Adipocyte (in vitro differentiated cells): ENCODE measurements around the gene GPR84.

ENCODE experiments used
- DNase-seq: peaks from one replicate; pipeline ENCODE4 v3.0.0-alpha.2; 2015; ENCODE audit warnings: low read depth
- H3K27me3 ChIP-seq: replicated peaks from 2 replicates; pipeline ENCODE4 v1.7.0; 2013; ENCODE audit warnings: mild to moderate bottlenecking, low read length, moderate library complexity; ENCODE audit not compliant: control insufficient read depth, insufficient read depth
- H3K36me3 ChIP-seq: 2 replicates; pipeline ENCODE4 v1.7.0; 2013; ENCODE audit warnings: low read length, mild to moderate bottlenecking, moderate library complexity; ENCODE audit not compliant: control insufficient read depth, insufficient read depth, severe bottlenecking
- H3K4me1 ChIP-seq: 2 replicates; pipeline ENCODE4 v1.7.0; 2013; ENCODE audit warnings: mild to moderate bottlenecking, low read length, moderate library complexity; ENCODE audit not compliant: control insufficient read depth, insufficient read depth
- H3K4me3 ChIP-seq: 2 replicates; pipeline ENCODE4 v1.7.0; 2013; ENCODE audit warnings: mild to moderate bottlenecking, low read length, moderate library complexity
- H3K9ac ChIP-seq: 2 replicates; pipeline ENCODE4 v1.7.0; 2013; ENCODE audit warnings: mild to moderate bottlenecking, low read length, moderate library complexity
- H3K9me3 ChIP-seq: 2 replicates; pipeline ENCODE4 v1.7.0; 2013; ENCODE audit warnings: mild to moderate bottlenecking, low read length, moderate library complexity; ENCODE audit not compliant: control insufficient read depth

Gene GPR84

GRCh38 chr12:54364413-54364812, at the start of gene GPR84:
GPR84 (minus strand) TSS chr12:54364486; CDS start chr12:54363851, 635 bp downstream.
- Histone ChIP-seq H3K27me3 (no peaks in the 10 kb centered on the region), H3K4me3 (no peak within 1 kb of the TSS), H3K9me3 (no peaks in the 10 kb centered on the region), H3K9ac (no peak within 1 kb of the TSS), H3K36me3 (no peaks in the 10 kb centered on the region), H3K4me1 (peaks cover 25% of the 10 kb centered on the region)
- no peak for DNase-seq

DNA sequence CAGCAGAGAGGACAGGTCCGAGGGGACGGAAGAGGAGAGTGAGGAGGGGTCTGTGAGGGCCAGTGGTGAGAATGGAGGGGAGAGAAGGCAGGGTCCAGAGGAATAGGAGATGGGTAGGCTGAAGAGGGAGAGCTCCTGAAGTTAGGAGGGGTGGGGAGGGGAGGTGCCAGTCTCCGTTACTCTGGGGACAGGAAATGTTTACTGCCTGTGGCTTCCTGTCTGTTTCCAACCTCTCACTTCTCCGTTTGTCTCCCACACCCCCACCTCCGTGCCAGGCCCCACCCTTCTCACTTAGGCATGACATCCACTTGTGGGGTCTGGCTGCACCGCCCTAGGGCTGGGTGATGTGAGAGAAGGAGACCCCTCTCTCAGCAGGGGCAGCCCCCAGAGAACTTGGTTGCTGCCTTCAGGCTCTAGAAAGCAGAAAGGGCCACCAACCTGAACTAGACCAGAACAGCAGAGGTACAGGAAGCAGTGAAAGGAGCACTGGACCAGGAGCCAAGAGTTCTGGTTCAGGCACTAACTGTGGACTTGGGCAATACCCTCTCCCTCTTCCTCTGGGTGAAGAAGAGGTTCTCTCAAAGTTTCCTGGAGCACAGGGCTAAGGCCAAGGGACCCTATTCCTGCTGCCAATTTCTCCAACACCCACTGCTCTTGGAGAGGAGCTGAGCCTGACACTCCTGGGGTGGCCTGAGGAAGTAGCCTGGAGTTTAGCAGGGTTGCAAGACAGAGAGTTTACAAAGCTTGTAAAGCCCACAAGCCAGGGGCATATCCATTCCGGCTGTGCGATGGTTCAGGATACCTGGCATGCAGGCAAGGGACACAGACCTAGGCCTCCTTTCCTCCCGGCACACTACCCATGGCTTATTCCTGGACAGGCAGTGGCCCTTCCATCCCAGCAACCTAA, 49.3 kb upstream of the GPR84 start:
- peaks cover 18% of the 10 kb centered on the region for H3K36me3 ChIP-seq
- peak overlapping the region; percentile 72 for H3K9ac ChIP-seq
- no peaks in the 10 kb centered on the region for H3K9me3 ChIP-seq
- H3K27me3 ChIP-seq = no peaks in the 10 kb centered on the region
- H3K4me3 ChIP-seq = peak overlapping the region; percentile 54
- no peak for DNase-seq
- H3K4me1 ChIP-seq = peaks cover 61% of the 10 kb centered on the region

GRCh38 chr12:54412786-54413185, 48.5 kb upstream of the GPR84 start:
- Histone ChIP-seq H3K27me3 (no peaks in the 10 kb centered on the region), H3K4me1 (peaks cover 66% of the 10 kb centered on the region), H3K9me3 (no peaks in the 10 kb centered on the region), H3K9ac (peak overlapping the region; percentile 72), H3K4me3 (peak overlapping the region; percentile 54), H3K36me3 (peaks cover 25% of the 10 kb centered on the region)
- no peak for DNase-seq

GRCh38 chr12:54412348-54412747, 48.1 kb upstream of the GPR84 start:
- H3K9me3 ChIP-seq = no peaks in the 10 kb centered on the region
- no peaks in the 10 kb centered on the region for H3K27me3 ChIP-seq
- peaks cover 67% of the 10 kb centered on the region for H3K4me1 ChIP-seq
- H3K36me3 ChIP-seq = peaks cover 29% of the 10 kb centered on the region
- peak overlapping the region; percentile 72 for H3K9ac ChIP-seq
- DNase-seq = no peak
- H3K4me3 ChIP-seq = peak overlapping the region; percentile 54

DNA sequence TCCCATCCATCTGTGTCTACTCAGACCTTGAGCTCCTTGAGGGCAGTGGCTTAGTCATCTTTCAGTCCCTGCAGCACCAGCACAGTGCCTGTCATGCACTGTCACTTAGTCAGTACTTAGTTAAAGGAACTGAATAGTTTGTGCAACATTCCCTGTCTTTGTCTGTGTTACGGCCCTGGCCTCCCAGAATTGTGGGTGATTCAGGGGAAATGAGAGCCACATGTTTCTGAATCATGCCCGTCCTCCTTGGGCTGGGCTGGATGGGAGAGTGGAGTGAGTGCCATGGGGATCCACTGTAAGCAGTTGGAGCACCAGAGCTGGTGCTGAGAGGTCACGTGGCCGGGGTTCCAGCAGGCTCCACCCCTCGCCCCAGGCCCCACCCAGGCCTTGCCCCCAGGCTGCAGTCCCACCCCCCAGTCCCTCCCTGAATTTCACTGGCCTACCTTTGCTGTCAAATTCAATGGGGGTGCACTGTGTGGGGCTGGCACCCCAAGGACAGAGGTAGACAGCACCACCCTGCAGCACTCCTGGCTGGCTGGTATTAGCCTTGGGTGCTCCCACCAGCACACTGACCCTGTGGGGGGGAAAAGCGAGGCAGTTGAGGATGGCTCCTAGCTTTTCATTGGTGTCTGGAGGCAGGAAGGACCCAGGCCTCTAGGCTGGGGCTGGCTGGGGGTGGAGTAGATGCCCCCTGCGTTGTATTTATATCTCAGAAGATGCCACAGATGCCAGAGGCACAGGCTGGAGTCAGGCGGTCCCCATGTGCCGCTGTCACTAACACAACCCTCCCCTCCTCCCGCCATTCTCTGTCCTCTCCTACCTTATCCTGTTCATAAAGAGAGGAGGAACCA, 47.3 kb upstream of the GPR84 start:
- Histone ChIP-seq H3K4me3 (peak overlapping the region; percentile 15), H3K27me3 (no peaks in the 10 kb centered on the region), H3K36me3 (peaks cover 37% of the 10 kb centered on the region), H3K4me1 (peaks cover 68% of the 10 kb centered on the region), H3K9ac (peak overlapping the region; percentile 72), H3K9me3 (no peaks in the 10 kb centered on the region)
- peak; percentile 94 for DNase-seq

- Histone ChIP-seq H3K4me3 (no peak overlapping the region), H3K9me3 (no peaks in the 10 kb centered on the region), H3K9ac (no peak overlapping the region), H3K36me3 (peaks cover 60% of the 10 kb centered on the region), H3K4me1 (peaks cover 59% of the 10 kb centered on the region), H3K27me3 (no peaks in the 10 kb centered on the region)
- no peak for DNase-seq
These were observed 45.0 kb upstream of the GPR84 start for GRCh38 chr12:54409267-54409666.

DNA sequence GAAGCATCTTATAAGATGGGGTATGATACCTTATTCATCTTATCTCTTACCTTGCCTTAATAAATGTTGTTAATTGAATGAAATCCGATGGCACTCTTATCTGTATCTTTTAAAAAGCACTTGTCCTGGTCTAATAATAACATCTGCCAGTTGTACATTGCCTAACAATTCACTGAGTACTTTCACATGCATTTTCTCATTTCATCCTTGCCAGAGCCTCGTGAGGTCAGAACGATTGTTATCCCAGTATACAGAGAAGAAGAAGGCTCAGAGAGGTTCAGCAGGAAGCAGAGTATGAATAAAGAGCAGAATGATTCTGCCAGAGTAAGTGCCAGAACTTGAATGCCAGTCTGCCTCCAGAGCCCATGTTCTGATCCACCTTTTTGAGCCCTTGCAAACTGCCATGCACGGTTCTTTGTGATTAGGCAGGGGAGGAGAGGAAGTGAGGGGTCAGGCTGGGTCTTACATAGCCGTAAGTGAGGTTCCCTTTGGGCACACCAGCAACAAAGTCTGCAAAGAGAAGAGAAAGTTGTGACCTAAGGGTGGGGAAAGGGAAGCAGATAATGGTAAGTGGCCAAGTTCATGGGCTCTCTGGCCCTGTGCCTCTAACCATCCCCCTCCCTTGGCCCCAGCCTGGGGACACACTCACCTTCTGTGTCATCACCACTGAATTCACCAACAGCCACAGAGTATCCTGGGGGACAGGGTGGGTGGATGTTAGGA, 43.1 kb upstream of the GPR84 start:
- H3K9ac ChIP-seq = peak overlapping the region; percentile 44
- no peak overlapping the region for H3K4me3 ChIP-seq
- H3K36me3 ChIP-seq = peaks cover 79% of the 10 kb centered on the region
- no peaks in the 10 kb centered on the region for H3K27me3 ChIP-seq
- H3K4me1 ChIP-seq = peaks cover 39% of the 10 kb centered on the region
- no peaks in the 10 kb centered on the region for H3K9me3 ChIP-seq
- no peak for DNase-seq

GRCh38 chr12:54405573-54405972, 41.3 kb upstream of the GPR84 start:
- no peaks in the 10 kb centered on the region for H3K9me3 ChIP-seq

DNA sequence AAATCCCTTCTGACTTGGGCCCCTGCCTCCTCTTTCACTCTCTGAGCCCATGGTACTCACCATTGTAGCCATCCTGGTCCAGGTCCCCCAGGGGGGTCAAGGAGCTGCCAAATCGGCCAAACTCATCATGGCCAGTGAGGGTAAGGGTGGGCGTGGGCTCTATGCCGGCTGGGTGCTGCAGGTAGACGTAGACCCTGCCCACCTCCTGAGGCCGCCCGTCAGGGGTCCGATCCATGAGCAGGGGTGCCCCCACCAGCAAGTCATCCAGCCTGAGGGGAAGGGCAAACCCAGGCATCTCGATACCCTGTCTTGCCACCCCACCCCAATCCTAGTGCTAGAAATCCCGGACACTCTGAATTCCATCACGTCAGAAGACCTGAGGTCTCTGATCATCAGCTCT, 40.8 kb upstream of the GPR84 start:
- Histone ChIP-seq H3K27me3 (no peaks in the 10 kb centered on the region), H3K4me1 (peaks cover 19% of the 10 kb centered on the region), H3K9ac (peak overlapping the region; percentile 14), H3K4me3 (no peak overlapping the region), H3K9me3 (no peaks in the 10 kb centered on the region), H3K36me3 (peaks cover 96% of the 10 kb centered on the region)
- no peak for DNase-seq

More at GRCh38 chr12:54405573-54405972, 41.3 kb upstream of the GPR84 start:
- peaks cover 91% of the 10 kb centered on the region for H3K36me3 ChIP-seq
- peak overlapping the region; percentile 40 for H3K9ac ChIP-seq
- H3K4me3 ChIP-seq = no peak overlapping the region
- DNase-seq = no peak
- H3K4me1 ChIP-seq = peaks cover 24% of the 10 kb centered on the region
- H3K27me3 ChIP-seq = no peaks in the 10 kb centered on the region

DNA sequence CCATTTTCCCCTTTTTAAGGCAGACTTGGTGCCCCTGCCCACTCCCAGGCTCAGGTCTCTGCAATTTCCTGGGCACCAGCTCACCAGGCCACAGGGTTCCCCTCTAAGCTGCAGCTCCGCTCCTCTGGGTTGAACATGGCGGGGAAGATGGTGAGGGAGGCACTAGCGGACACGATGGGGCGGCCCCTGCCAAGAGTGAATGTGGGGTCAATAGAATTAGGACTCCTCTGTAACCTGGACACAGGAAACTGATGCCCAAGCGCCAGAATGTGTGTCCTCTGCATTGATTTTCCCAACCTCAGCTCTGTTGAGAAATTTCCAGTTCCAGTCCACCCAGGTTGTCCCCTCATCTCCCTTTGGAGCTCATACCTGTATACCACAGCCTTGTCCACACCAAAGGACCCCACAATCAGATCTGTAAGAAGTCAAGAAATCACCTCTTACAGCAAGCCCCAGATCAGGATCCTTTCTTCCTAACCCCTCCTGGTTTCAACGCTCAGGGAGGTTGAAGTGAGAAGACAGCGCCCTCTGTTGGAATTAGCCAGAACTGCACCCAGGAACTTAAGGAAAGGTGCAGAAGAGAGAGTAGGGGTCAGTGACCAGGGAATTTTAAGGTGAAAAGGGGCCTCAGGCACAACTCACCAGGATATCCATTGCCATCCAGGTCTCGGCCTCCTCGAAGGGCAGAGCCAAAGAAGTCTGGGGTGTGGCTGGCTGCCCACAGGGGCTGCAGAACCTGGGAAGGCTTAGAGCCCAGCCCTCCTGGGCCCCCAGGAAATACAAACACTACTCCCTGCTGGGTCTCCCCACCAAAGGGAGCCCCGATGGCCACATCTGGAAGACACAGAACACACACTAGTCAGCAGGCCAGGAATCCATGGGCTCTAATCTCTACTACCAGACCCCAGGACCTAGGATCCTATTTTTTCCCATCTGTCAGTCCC, 40.0 kb upstream of the GPR84 start:
- DNase-seq = peak; percentile 85
- Histone ChIP-seq H3K4me1 (peaks cover 19% of the 10 kb centered on the region), H3K27me3 (no peaks in the 10 kb centered on the region), H3K9ac (peak overlapping the region; percentile 14), H3K36me3 (peaks cover 99% of the 10 kb centered on the region), H3K4me3 (no peak overlapping the region), H3K9me3 (no peaks in the 10 kb centered on the region)
